OCI-LY7 (cell line): ENCODE results near the gene ERP27. TPM values are rescaled to one million over a fixed set of nuclear protein-coding genes. Genes with fewer than 3 reads are reported as not detected.

Experiments
- BruUV-seq: library from RNA; stranded (reverse); fragments of 400-500 nt; replicated peaks from 2 replicates; lab custom pipeline; 2021; lab: Mats Ljungman, UMichigan
- CTCF ChIA-PET: fragments of 300-600 bp; sonication (Branson Sonifier 250); formaldehyde crosslinking; loops from one replicate; lab custom pipeline; 2022; ENCODE audit warnings: antibody characterized with exemption; ENCODE audit not compliant: unreplicated experiment; lab: Charles Lee
- POLR2A ChIA-PET: fragments of 300-600 bp; sonication (Branson Sonifier 250); formaldehyde crosslinking; loops from one replicate; lab custom pipeline; 2022; ENCODE audit warnings: antibody characterized with exemption; lab: Charles Lee
- DNase-seq: peaks from one replicate; pipeline ENCODE4 v3.0.0-alpha.2; 2015; ENCODE audit warnings: low spot score
- H2AFZ ChIP-seq: fragments of 200-600 bp; sonication (generic), shearing (Covaris generic); 2 replicates; pipeline ENCODE4 v1.6.1; 2014; ENCODE audit warnings: mild to moderate bottlenecking, antibody characterized with exemption, low read length, moderate library complexity
- H3K27ac ChIP-seq: fragments of 200-600 bp; sonication (generic); 2 replicates; pipeline ENCODE4 v1.5.1; 2014; ENCODE audit warnings: mixed run types, low read depth, mild to moderate bottlenecking, moderate library complexity, low read length, inconsistent platforms; ENCODE audit not compliant: poor library complexity, severe bottlenecking
- H3K36me3 ChIP-seq: fragments of 200-600 bp; sonication (generic); 2 replicates; pipeline ENCODE4 v1.6.1; 2014; ENCODE audit warnings: mild to moderate bottlenecking, antibody characterized with exemption, low read length, moderate library complexity, mixed read lengths; ENCODE audit not compliant: insufficient read depth
- H3K4me1 ChIP-seq: fragments of 200-600 bp; sonication (generic); 2 replicates; pipeline ENCODE4 v1.5.1; 2014; ENCODE audit warnings: mild to moderate bottlenecking, low read length; ENCODE audit not compliant: insufficient read depth, poor library complexity, severe bottlenecking
- H3K4me2 ChIP-seq: fragments of 200-600 bp; sonication (generic); 2 replicates; pipeline ENCODE4 v1.6.1; 2014; ENCODE audit warnings: mild to moderate bottlenecking, low read length
- H3K4me3 ChIP-seq: fragments of 200-600 bp; sonication (generic); 2 replicates; pipeline ENCODE4 v1.5.1; 2014; ENCODE audit warnings: mild to moderate bottlenecking, low read depth, low read length; ENCODE audit not compliant: poor library complexity, severe bottlenecking
- H3K79me2 ChIP-seq: fragments of 200-600 bp; sonication (generic); 2 replicates; pipeline ENCODE4 v1.6.1; 2016; ENCODE audit warnings: low read depth, mild to moderate bottlenecking, low read length, moderate library complexity, mixed read lengths; ENCODE audit not compliant: insufficient read depth
- H3K9me2 ChIP-seq: fragments of 200-600 bp; sonication (generic); 2 replicates; pipeline ENCODE4 v1.6.1; 2016; ENCODE audit warnings: mild to moderate bottlenecking, low read length, mixed read lengths; ENCODE audit not compliant: insufficient read depth
- H3K9me3 ChIP-seq: fragments of 200-600 bp; sonication (generic); 2 replicates; pipeline ENCODE4 v1.6.1; 2014; ENCODE audit warnings: mild to moderate bottlenecking, mixed run types, low read length, mixed read lengths
- H4K20me1 ChIP-seq: fragments of 200-600 bp; sonication (generic); 2 replicates; pipeline ENCODE4 v1.6.1; 2014; ENCODE audit warnings: mild to moderate bottlenecking, antibody characterized with exemption, low read length, moderate library complexity, mixed read lengths; ENCODE audit not compliant: insufficient read depth
- EZH2phosphoT487 ChIP-seq: fragments of 200-600 bp; sonication (generic); IDR thresholded peaks from 2 replicates; pipeline ENCODE4 v1.6.1; 2018; ENCODE audit warnings: low read depth, borderline replicate concordance, mild to moderate bottlenecking, mixed run types, antibody characterized with exemption, low read length, moderate library complexity, mixed read lengths
- intact Hi-C: fragments of 100-400 bp; cut with micrococcal nuclease; formaldehyde crosslinking; loops from one replicate; pipeline ENCODE4 v1.10.0; 2022; ENCODE audit not compliant: unreplicated experiment
- total RNA-seq, 2 experiments: library from RNA; depleted of rRNA in 1 of 2; stranded (reverse); fragments of >200 nt in 1 of 2; shearing (Covaris generic) in 1 of 2; gene quantifications; 2 replicates each; pipeline ENCODE4 v1.2.3, GENCODE V29; 2014 to 2022
- TF ChIP-seq, protein P1 (sequence below): fragments of 200-600 bp; sonication (generic); conservative IDR thresholded peaks from 2 replicates; pipeline ENCODE4 v1.5.1; 2014; ENCODE audit warnings: mild to moderate bottlenecking, antibody characterized with exemption, low read length, moderate library complexity, mixed read lengths

The ERP27 gene
- total RNA-seq, 2 experiments from 2014 or later = 1.7 to 1.9 TPM

DNA sequence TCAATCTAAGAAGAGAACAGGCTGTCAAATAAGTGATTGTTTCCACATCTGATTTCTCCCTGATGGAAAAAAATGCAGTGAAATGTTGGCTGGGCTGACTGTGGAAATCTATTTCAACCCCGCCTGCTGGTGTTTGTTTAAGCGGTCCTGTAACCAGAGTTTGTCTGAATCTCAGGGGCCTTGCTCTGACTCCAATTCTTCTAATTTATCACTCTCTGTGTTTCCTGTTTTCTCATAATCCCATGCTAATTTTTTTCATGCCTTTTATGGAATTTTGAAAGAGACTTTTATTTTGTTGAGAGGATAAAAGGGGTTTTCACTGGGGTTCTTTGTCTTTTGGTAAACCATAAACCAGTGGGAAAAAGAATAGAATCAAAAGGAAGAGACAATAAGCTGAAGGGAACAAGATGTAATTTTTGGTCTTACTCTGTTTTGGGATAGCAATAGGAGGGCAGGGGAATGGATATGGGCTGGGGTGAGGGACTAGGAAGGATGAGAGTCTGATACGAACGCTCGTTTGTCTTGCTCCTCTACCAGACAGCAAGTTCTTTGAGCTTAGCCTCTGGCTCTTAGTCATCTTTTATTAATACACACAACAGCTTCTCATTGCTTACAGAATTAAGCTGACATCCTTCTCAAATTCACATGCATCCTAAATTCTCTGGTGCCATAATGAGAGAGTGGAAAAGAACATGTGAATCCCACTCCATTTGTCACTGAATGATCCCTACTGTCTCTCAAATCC lies 44.7 kb downstream of the ERP27 start:
- intact Hi-C loops = no loop called here

DNA sequence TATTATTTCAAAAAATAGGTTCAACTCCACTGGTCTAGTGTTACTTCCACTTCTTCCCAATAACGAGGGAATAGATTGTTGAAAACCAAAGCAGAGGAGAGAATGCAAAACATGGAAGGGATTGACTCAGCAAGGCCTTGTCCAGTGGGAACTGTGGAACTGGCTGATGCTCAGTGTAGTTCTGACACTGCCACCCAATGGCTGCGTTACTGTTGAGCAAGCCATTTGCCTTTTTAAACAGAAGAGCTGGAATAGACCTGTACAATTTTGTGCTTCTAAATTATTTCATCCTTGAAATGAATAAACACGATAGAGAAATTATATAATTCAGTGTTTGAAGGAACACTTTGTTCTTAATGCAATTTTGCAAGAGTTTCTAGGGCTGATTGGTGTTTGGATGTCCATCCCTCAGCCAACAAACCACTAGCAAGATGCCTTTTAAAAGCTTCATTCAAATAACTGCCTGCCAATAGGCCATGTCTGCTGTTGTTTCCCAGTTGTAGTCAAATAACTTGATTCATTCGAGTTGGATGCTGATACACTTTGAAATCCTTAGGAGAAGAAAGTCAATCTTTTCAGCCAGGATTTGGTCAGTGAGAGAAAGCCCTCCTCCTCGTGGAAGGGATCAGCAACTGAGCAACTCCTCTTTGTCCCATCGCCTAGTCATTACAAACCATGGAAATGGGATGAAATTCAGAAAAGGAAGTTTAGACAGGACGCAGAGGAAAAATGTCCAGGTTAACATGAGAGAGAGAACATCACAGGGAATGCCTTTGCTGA lies 45.4 kb downstream of the ERP27 start:
- Histone ChIP-seq H3K27ac (no peak overlapping the region), H3K4me3 (no peak overlapping the region), H3K9me3 (no peaks in the 10 kb centered on the region), H3K9me2 (no peaks in the 10 kb centered on the region), H2AFZ (no peak overlapping the region), H3K79me2 (no peaks in the 10 kb centered on the region), H4K20me1 (no peaks in the 10 kb centered on the region), H3K4me2 (no peak overlapping the region), H3K4me1 (no peaks in the 10 kb centered on the region), H3K36me3 (no peaks in the 10 kb centered on the region)
- CTCF ChIA-PET = no interaction called here
- peak; percentile 15 for DNase-seq
- intact Hi-C loops = loop anchor here (1.0 kb wide), 1 partner anchor 48 kb away; no protein-coding TSS in a partner anchor
- BruUV-seq = no TSS peak
- TF ChIP-seq EZH2phosphoT487 = no peak
- TF ChIP-seq, protein P1, sequence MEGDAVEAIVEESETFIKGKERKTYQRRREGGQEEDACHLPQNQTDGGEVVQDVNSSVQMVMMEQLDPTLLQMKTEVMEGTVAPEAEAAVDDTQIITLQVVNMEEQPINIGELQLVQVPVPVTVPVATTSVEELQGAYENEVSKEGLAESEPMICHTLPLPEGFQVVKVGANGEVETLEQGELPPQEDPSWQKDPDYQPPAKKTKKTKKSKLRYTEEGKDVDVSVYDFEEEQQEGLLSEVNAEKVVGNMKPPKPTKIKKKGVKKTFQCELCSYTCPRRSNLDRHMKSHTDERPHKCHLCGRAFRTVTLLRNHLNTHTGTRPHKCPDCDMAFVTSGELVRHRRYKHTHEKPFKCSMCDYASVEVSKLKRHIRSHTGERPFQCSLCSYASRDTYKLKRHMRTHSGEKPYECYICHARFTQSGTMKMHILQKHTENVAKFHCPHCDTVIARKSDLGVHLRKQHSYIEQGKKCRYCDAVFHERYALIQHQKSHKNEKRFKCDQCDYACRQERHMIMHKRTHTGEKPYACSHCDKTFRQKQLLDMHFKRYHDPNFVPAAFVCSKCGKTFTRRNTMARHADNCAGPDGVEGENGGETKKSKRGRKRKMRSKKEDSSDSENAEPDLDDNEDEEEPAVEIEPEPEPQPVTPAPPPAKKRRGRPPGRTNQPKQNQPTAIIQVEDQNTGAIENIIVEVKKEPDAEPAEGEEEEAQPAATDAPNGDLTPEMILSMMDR = peak; percentile 62
- POLR2A ChIA-PET = interaction anchor here (1.1 to 1.7 kb wide), 3 partner anchors 10 to 41 kb away, joined by 3 to 4 read pairs (median 4); no protein-coding TSS in a partner anchor

More for the DNA sequence above, 44.7 kb downstream of the ERP27 start:
- no peak overlapping the region for H2AFZ ChIP-seq
- H3K4me2 ChIP-seq = no peak overlapping the region
- no peaks in the 10 kb centered on the region for H3K79me2 ChIP-seq
- ChIA-PET CTCF (interaction anchor here (0.9 to 1.2 kb wide), 2 partner anchors 14 to 42 kb away, joined by 3 to 5 read pairs; no protein-coding TSS in a partner anchor), POLR2A (interaction anchor here (0.7 to 2.5 kb wide), 4 partner anchors 9 to 1601 kb away, joined by 3 to 8 read pairs (median 5); no protein-coding TSS in a partner anchor)
- H3K9me2 ChIP-seq = no peaks in the 10 kb centered on the region
- H3K4me3 ChIP-seq = no peak overlapping the region
- H3K36me3 ChIP-seq = no peaks in the 10 kb centered on the region
- DNase-seq = no peak
- no peaks in the 10 kb centered on the region for H3K4me1 ChIP-seq
- H4K20me1 ChIP-seq = no peaks in the 10 kb centered on the region
- H3K9me3 ChIP-seq = no peaks in the 10 kb centered on the region
- no peak for TF ChIP-seq EZH2phosphoT487
- TF ChIP-seq, protein P1 = no peak
- no peak overlapping the region for H3K27ac ChIP-seq
- no TSS peak for BruUV-seq
